T-helper 2 cell (primary cell): Measurements from ENCODE around the gene GPR156.
"Not testable (repeated sequence)": the region's sequence is repeated elsewhere in the genome, so short reads cannot be mapped to it uniquely, and the experiment has no call there.

Experiments used
- DNase-seq, 5 experiments: peaks; one replicate each; pipeline versions ENCODE4 v3.0.0 to v3.0.0-alpha.2; 2012 to 2022
- total RNA-seq, 2 donors: gene quantifications; one replicate each; lab custom pipeline; 2026; lab: John Stamatoyannopoulos, UW

Gene GPR156
- 0 to 0.31 reads per million in 2 donors for total RNA-seq

GRCh38 chr3:120284747-120285507 lies at the start of gene GPR156:
Gene GPR156 (minus strand): TSS chr3:120285222. CDS start chr3:120244098, 41,124 bp downstream.
- DNase-seq: peak in 1 of 5 experiments; percentile 5

- no peak for DNase-seq
Measured at GRCh38 chr3:120332646-120333045, 47.6 kb upstream of the GPR156 start.

GRCh38 chr3:120331076-120331475 lies 46.1 kb upstream of the GPR156 start:
- no peak for DNase-seq

GRCh38 chr3:120326784-120327183 lies 41.8 kb upstream of the GPR156 start:
- no peak for DNase-seq

GRCh38 chr3:120324190-120324589 lies 39.2 kb upstream of the GPR156 start:
- no peak for DNase-seq

GRCh38 chr3:120323761-120324160 lies 38.7 kb upstream of the GPR156 start:
- DNase-seq: not testable (repeated sequence)

- peak in 1 of 5 experiments; percentile 11 for DNase-seq
Measured at GRCh38 chr3:120311863-120312794, 27.1 kb upstream of the GPR156 start.

GRCh38 chr3:120306519-120307455 lies 21.8 kb upstream of the GPR156 start:
- DNase-seq: no peak

- DNase-seq: no peak
Measured at GRCh38 chr3:120304616-120305015, 19.6 kb upstream of the GPR156 start.

GRCh38 chr3:120302361-120302760 lies 17.3 kb upstream of the GPR156 start:
- no peak for DNase-seq

- no peak for DNase-seq
Measured at GRCh38 chr3:120300971-120301370, 15.9 kb upstream of the GPR156 start.

GRCh38 chr3:120299403-120299802 lies 14.4 kb upstream of the GPR156 start:
- DNase-seq: no peak

GRCh38 chr3:120298996-120299395 lies 14.0 kb upstream of the GPR156 start:
- DNase-seq: no peak

- DNase-seq: not testable (repeated sequence)
Measured at GRCh38 chr3:120291552-120291951, 6.5 kb upstream of the GPR156 start.

GRCh38 chr3:120289636-120290035 lies 4.6 kb upstream of the GPR156 start:
- no peak for DNase-seq

GRCh38 chr3:120286465-120286864 lies 1.4 kb upstream of the GPR156 start:
- no peak for DNase-seq

GRCh38 chr3:120285508-120285841 lies 453 bp upstream of the GPR156 start:
- DNase-seq: no peak

- no peak for DNase-seq
Measured at GRCh38 chr3:120281261-120281660, 3.8 kb downstream of the GPR156 start.

GRCh38 chr3:120280566-120280965 lies 4.5 kb downstream of the GPR156 start:
- peak in 1 of 5 experiments; percentile 6 for DNase-seq

- DNase-seq: no peak
Measured at GRCh38 chr3:120280026-120280425, 5.0 kb downstream of the GPR156 start.

- no peak for DNase-seq
Measured at GRCh38 chr3:120276767-120277166, 8.3 kb downstream of the GPR156 start.

GRCh38 chr3:120275618-120276017 lies 9.4 kb downstream of the GPR156 start:
- DNase-seq: no peak
